Colonic mucosa (tissue), 4 donors: ENCODE results near the gene TMEM54. TPM values are rescaled to one million over a fixed set of nuclear protein-coding genes. Genes with fewer than 3 reads are reported as not detected.
A peak's percentile ranks its signal among the peaks of the same experiment; 100 is the strongest.

Experiments
- DNase-seq: peaks from one replicate; pipeline ENCODE4 v3.0.0-alpha.2; 2020
- H3K27ac ChIP-seq: fragments of 200-600 bp; one replicate; pipeline ENCODE4 v1.8.0; 2021
- H3K27me3 ChIP-seq: fragments of 200-600 bp; one replicate; pipeline ENCODE4 v1.8.0; 2021
- H3K36me3 ChIP-seq: fragments of 200-600 bp; one replicate; pipeline ENCODE4 v1.8.0; 2021
- H3K4me1 ChIP-seq: fragments of 200-600 bp; one replicate; pipeline ENCODE4 v1.8.0; 2021; ENCODE audit warnings: mild to moderate bottlenecking
- H3K4me3 ChIP-seq: fragments of 200-600 bp; one replicate; pipeline ENCODE4 v1.8.0; 2021
- H3K9ac ChIP-seq, 2 donors: one replicate each; pipeline ENCODE4 v1.7.0; 2013; ENCODE audit warnings: control low read depth in 2 of 2, low read depth in 2 of 2, low read length in 2 of 2
- H3K9me3 ChIP-seq: fragments of 200-600 bp; one replicate; pipeline ENCODE4 v1.8.0; 2021
- CTCF ChIP-seq: fragments of 200-600 bp; IDR thresholded peaks from one replicate; pipeline ENCODE4 v1.8.0; 2022; ENCODE audit warnings: antibody characterized with exemption, mild to moderate bottlenecking
- intact Hi-C: fragments of 100-400 bp; cut with DNase I; formaldehyde crosslinking; loops from one replicate; pipeline ENCODE4 v1.14.1; 2022
- total RNA-seq, 2 donors: library from RNA; stranded (reverse); fragmentation: NEBNext Ultra II Directional in 1 of 2; extraction: Animal tissue kit (Norgen Biotek cat#: 25700) in 1 of 2; gene quantifications; one replicate each; pipeline ENCODE4 v1.2.1, GENCODE V29; 2021
- donor health status: healthy.
- donor health status: DM: no; HTN: no; CAD: no.
- donor health status: DM: no; HTN: no; CAD: no.

TMEM54 gene
- total RNA-seq, 2 donors from 2014 or later = 715 to 878 TPM

DNA sequence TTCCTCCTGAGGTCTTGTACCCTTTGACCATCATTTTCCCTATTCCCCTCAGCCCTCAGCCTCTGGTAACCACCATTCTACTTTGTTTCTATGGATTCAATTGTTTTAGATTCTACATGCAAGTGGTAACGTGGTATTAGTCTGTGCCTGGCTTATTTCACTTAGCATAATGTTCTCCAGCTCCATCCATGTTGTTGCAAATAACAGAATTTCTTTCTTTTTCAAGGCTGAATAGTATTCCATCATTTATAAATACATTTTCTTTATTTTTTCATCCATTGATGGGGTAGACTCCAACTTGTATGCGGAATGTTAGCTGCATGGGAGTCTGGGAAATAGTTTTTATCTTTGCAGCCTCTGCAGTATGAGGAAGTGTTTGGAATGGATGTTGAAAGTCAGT lies 26.3 kb upstream of the TMEM54 start:
- Histone ChIP-seq H3K36me3 (no peaks in the 10 kb centered on the region), H3K9me3 (no peaks in the 10 kb centered on the region), H3K27me3 (no peaks in the 10 kb centered on the region), H3K9ac (no peak overlapping the region), H3K4me3 (no peak overlapping the region), H3K4me1 (no peaks in the 10 kb centered on the region), H3K27ac (no peak overlapping the region)
- TF ChIP-seq CTCF = no peak
- no peak for DNase-seq
- intact Hi-C loops = no loop called here

- DNase-seq = no peak
- no peaks in the 10 kb centered on the region for H3K36me3 ChIP-seq
- H3K4me3 ChIP-seq = no peak overlapping the region
- H3K4me1 ChIP-seq = no peaks in the 10 kb centered on the region
- TF ChIP-seq CTCF = no peak
- H3K9me3 ChIP-seq = no peaks in the 10 kb centered on the region
- no peak overlapping the region for H3K27ac ChIP-seq
- no peaks in the 10 kb centered on the region for H3K27me3 ChIP-seq
- no peak overlapping the region for H3K9ac ChIP-seq
- intact Hi-C loops = no loop called here
These were observed 25.4 kb upstream of the TMEM54 start for GRCh38 chr1:32926562-32926961.

- Histone ChIP-seq H3K4me3 (no peak overlapping the region), H3K9ac (peak overlapping the region in 1 of 2 donors; percentile 48), H3K4me1 (no peaks in the 10 kb centered on the region), H3K27ac (peak overlapping the region; percentile 20), H3K9me3 (no peaks in the 10 kb centered on the region), H3K36me3 (no peaks in the 10 kb centered on the region), H3K27me3 (no peaks in the 10 kb centered on the region)
- intact Hi-C loops = no loop called here
- no peak for DNase-seq
- no peak for TF ChIP-seq CTCF
These were observed 24.4 kb upstream of the TMEM54 start for GRCh38 chr1:32925403-32926162.

GRCh38 chr1:32924881-32925344 lies 23.7 kb upstream of the TMEM54 start:
- DNase-seq = peak; percentile 86
- H3K4me3 ChIP-seq = no peak overlapping the region
- H3K27ac ChIP-seq = peak overlapping the region; percentile 20
- no peak for TF ChIP-seq CTCF
- no peaks in the 10 kb centered on the region for H3K36me3 ChIP-seq
- H3K9me3 ChIP-seq = no peaks in the 10 kb centered on the region
- H3K27me3 ChIP-seq = no peaks in the 10 kb centered on the region
- no peaks in the 10 kb centered on the region for H3K4me1 ChIP-seq
- H3K9ac ChIP-seq = peak overlapping the region; percentile 48 to 58
- intact Hi-C loops = no loop called here

DNA sequence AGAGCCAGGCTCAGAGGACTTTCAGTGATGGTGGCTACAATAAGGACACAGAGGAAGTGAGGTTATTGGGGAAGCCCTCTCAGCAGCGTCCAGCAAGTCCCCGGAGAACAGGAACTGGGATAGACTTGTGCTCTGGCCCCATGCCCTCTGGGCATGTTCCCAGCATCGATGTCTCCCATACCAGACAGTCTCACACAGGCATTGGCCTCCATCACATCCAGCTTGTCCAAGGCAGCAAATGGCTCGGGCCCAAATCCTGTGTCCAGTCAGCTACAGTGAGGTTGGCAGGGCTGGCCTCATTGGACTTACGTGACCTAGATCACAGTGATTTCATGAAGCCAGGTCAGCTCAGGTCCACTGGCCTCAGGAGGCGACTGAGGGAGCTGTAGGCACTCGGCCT lies 19.6 kb upstream of the TMEM54 start:
- TF ChIP-seq CTCF = no peak
- intact Hi-C loops = no loop called here

More for the DNA sequence above, 19.6 kb upstream of the TMEM54 start:
- no peaks in the 10 kb centered on the region for H3K36me3 ChIP-seq
- H3K9ac ChIP-seq = no peak overlapping the region
- no peak overlapping the region for H3K27ac ChIP-seq
- H3K4me3 ChIP-seq = no peak overlapping the region
- no peaks in the 10 kb centered on the region for H3K4me1 ChIP-seq
- H3K27me3 ChIP-seq = no peaks in the 10 kb centered on the region
- DNase-seq = no peak
- H3K9me3 ChIP-seq = no peaks in the 10 kb centered on the region
